HCT116 (cell line): Measurements from ENCODE around the gene NPHS1.

Experiments
- EZH2phosphoT487 ChIP-seq: fragments of 200-600 bp; IDR thresholded peaks from 2 replicates; pipeline ENCODE4 v1.6.1; 2018; ENCODE audit warnings: antibody characterized with exemption, borderline replicate concordance
- POLR2AphosphoS5 ChIP-seq: IDR thresholded peaks from 2 replicates; pipeline ENCODE4 v1.6.1; 2011; ENCODE audit warnings: mild to moderate bottlenecking, low read depth, low read length, moderate library complexity

DNA sequence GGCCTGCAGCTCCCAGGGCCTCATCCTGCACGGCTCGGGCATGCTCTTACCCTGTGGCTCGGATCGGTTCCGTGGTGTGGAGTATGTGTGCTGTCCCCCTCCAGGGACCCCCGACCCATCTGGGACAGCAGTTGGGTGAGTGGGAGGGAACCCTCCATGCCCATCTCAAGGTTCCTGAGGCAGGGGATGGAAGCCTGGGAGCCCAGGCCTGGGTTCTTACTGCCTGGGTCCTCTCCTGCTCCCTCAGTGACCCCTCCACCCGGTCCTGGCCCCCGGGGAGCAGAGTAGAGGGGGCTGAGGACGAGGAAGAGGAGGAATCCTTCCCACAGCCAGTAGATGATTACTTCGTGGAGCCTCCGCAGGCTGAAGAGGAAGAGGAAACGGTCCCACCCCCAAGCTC, 19.3 kb upstream of the NPHS1 start:
- TF ChIP-seq POLR2AphosphoS5 (no peak), EZH2phosphoT487 (no peak)
